Naive thymus-derived CD4-positive, alpha-beta T cell (primary cell): ENCODE results near the gene CPNE1. TPM values are rescaled to one million over a fixed set of nuclear protein-coding genes. Genes with fewer than 3 reads are reported as not detected.

Experiments
- ATAC-seq: fragments of 150-1000 bp; cut with Tn5 transposase; 2 replicates; pipeline ENCODE4 v1.10.0; 2021; ENCODE audit warnings: mild to moderate bottlenecking, moderate library complexity
- CTCF ChIA-PET: fragments of 350-600 bp; sonication (Branson Sonifier 250); formaldehyde crosslinking; loops from one replicate; lab custom pipeline; 2021; ENCODE audit warnings: antibody characterized with exemption; lab: Charles Lee
- POLR2A ChIA-PET: fragments of 350-600 bp; sonication (Branson Sonifier 250); formaldehyde crosslinking; loops from one replicate; lab custom pipeline; 2021; ENCODE audit warnings: antibody characterized with exemption, inconsistent platforms; lab: Charles Lee
- DNase-seq, 9 donors: peaks; one replicate each; pipeline versions ENCODE4 v3.0.0 to v3.0.0-alpha.2; 2020 to 2022; ENCODE audit warnings: mixed read lengths in 1 of 9
- H3K27ac ChIP-seq: one replicate; pipeline ENCODE4 v1.7.0; 2013; ENCODE audit warnings: mild to moderate bottlenecking, low read depth, low read length, moderate library complexity
- H3K27me3 ChIP-seq, 2 donors: one replicate each; pipeline ENCODE4 v1.7.0; 2013; ENCODE audit warnings: low read length in 2 of 2, mild to moderate bottlenecking in 2 of 2, moderate library complexity in 2 of 2; ENCODE audit not compliant: control insufficient read depth in 2 of 2, insufficient read depth in 2 of 2
- H3K36me3 ChIP-seq, 3 experiments: 1 replicate in 2 of 3; 2 replicates in 1 of 3; pipeline ENCODE4 v1.7.0; 2013; ENCODE audit warnings: low read length in 3 of 3, mild to moderate bottlenecking in 3 of 3, moderate library complexity in 1 of 3; ENCODE audit not compliant: insufficient read depth in 3 of 3, control insufficient read depth in 2 of 3
- H3K4me1 ChIP-seq, 2 donors: one replicate each; pipeline ENCODE4 v1.7.0; 2013; ENCODE audit warnings: low read length in 2 of 2, mild to moderate bottlenecking in 2 of 2, moderate library complexity in 1 of 2; ENCODE audit not compliant: control insufficient read depth in 2 of 2, insufficient read depth in 2 of 2
- H3K4me3 ChIP-seq: 2 replicates; pipeline ENCODE4 v1.7.0; 2013; ENCODE audit warnings: mild to moderate bottlenecking, low read length
- H3K9me3 ChIP-seq, 3 experiments: 1 replicate in 2 of 3; 2 replicates in 1 of 3; pipeline ENCODE4 v1.7.0; 2013; ENCODE audit warnings: low read length in 3 of 3; ENCODE audit not compliant: control insufficient read depth in 2 of 3
- H3K27ac Mint-ChIP-seq, 9 donors: one replicate each; pipeline ENCODE4 v1.8.0; 2020 to 2022; ENCODE audit warnings: mixed read lengths in 9 of 9, mild to moderate bottlenecking in 8 of 9, moderate library complexity in 5 of 9, inconsistent platforms in 2 of 9
- H3K27me3 Mint-ChIP-seq, 5 donors: one replicate each; pipeline ENCODE4 v1.8.0; 2021 to 2022; ENCODE audit warnings: mixed read lengths in 5 of 5, mild to moderate bottlenecking in 1 of 5
- H3K36me3 Mint-ChIP-seq, 5 donors: one replicate each; pipeline ENCODE4 v1.8.0; 2020 to 2022; ENCODE audit warnings: mixed read lengths in 5 of 5, mild to moderate bottlenecking in 3 of 5, inconsistent platforms in 1 of 5
- H3K4me1 Mint-ChIP-seq, 7 donors: one replicate each; pipeline ENCODE4 v1.8.0; 2020 to 2022; ENCODE audit warnings: mixed read lengths in 7 of 7, mild to moderate bottlenecking in 3 of 7, inconsistent platforms in 1 of 7
- H3K4me3 Mint-ChIP-seq, 10 donors: one replicate each; pipeline ENCODE4 v1.8.0; 2020 to 2022; ENCODE audit warnings: mild to moderate bottlenecking in 10 of 10, mixed read lengths in 10 of 10, moderate library complexity in 6 of 10, inconsistent platforms in 2 of 10
- H3K9me3 Mint-ChIP-seq, 11 donors: one replicate each; pipeline ENCODE4 v1.8.0; 2020 to 2022; ENCODE audit warnings: mixed read lengths in 11 of 11, mild to moderate bottlenecking in 4 of 11, inconsistent platforms in 1 of 11, moderate library complexity in 1 of 11
- intact Hi-C, 2 donors: fragments of 100-400 bp; cut with micrococcal nuclease; formaldehyde crosslinking; loops; one replicate each; pipeline ENCODE4 v1.15.1; 2023
- polyA plus RNA-seq, 2 donors: library from polyadenylated mRNA; unstranded; fragments of 300-500 nt; fragmentation: Illumina TruSeq; gene quantifications; one replicate each; pipeline ENCODE4 v1.2.3, GENCODE V29; 2021
- total RNA-seq, 6 experiments: library from RNA in 5 of 6; stranded (reverse) in 5 of 6; gene quantifications; 1 replicate in 5 of 6; 2 replicates in 1 of 6; pipeline ENCODE4 v1.2.3 and lab custom pipeline; 2021 to 2026

Gene CPNE1
- total and polyA plus RNA-seq, 7 experiments from 2014 or later: 250 to 378 (median 305) TPM

- intact Hi-C loops: no loop called here
- no peaks in the 10 kb centered on the region for H3K36me3 Mint-ChIP-seq
- H3K4me3 Mint-ChIP-seq: peak overlapping the region in 2 of 10 donors; percentile 10 to 32
- Histone ChIP-seq H3K4me1 (peaks cover 5 to 6% of the 10 kb centered on the region in 2 donors), H3K36me3 (no peaks in the 10 kb centered on the region), H3K4me3 (no peak overlapping the region), H3K27me3 (peaks cover 0 to 5% of the 10 kb centered on the region in 2 donors), H3K27ac (no peak overlapping the region), H3K9me3 (no peaks in the 10 kb centered on the region)
- H3K4me1 Mint-ChIP-seq: peaks cover 0 to 11% (median 6%) of the 10 kb centered on the region in 7 donors
- no peak for ATAC-seq
- DNase-seq: no peak
- no peaks in the 10 kb centered on the region for H3K9me3 Mint-ChIP-seq
- H3K27me3 Mint-ChIP-seq: peaks cover 0 to 66% (median 5%) of the 10 kb centered on the region in 5 donors
- H3K27ac Mint-ChIP-seq: no peak overlapping the region
- POLR2A ChIA-PET: no interaction called here
- CTCF ChIA-PET: no interaction called here
Observed at GRCh38 chr20:35598476-35598875, 66.2 kb downstream of the CPNE1 start.

- no peak for ATAC-seq
- Mint-ChIP-seq H3K9me3 (no peaks in the 10 kb centered on the region), H3K4me3 (no peak overlapping the region), H3K27ac (peak overlapping the region in 1 of 9 donors; percentile 15), H3K4me1 (peaks cover 0 to 11% (median 5%) of the 10 kb centered on the region in 7 donors), H3K27me3 (peaks cover 0 to 56% (median 5%) of the 10 kb centered on the region in 5 donors), H3K36me3 (no peaks in the 10 kb centered on the region)
- ChIA-PET POLR2A (no interaction called here), CTCF (no interaction called here)
- Histone ChIP-seq H3K4me3 (no peak overlapping the region), H3K36me3 (no peaks in the 10 kb centered on the region), H3K4me1 (peaks cover 3 to 4% of the 10 kb centered on the region in 2 donors), H3K27ac (no peak overlapping the region), H3K9me3 (no peaks in the 10 kb centered on the region), H3K27me3 (peaks cover 0 to 5% of the 10 kb centered on the region in 2 donors)
- intact Hi-C loops: no loop called here
- DNase-seq: no peak
Observed at GRCh38 chr20:35597186-35597585, 67.5 kb downstream of the CPNE1 start.

GRCh38 chr20:35595901-35596300, 68.8 kb downstream of the CPNE1 start:
- Mint-ChIP-seq H3K36me3 (no peaks in the 10 kb centered on the region), H3K9me3 (peaks cover 0 to 2% (median 0%) of the 10 kb centered on the region in 11 donors), H3K4me1 (peaks cover 0 to 7% (median 0%) of the 10 kb centered on the region in 7 donors), H3K27me3 (peaks cover 0 to 49% (median 4%) of the 10 kb centered on the region in 5 donors), H3K27ac (no peak overlapping the region), H3K4me3 (no peak overlapping the region)
- no peaks in the 10 kb centered on the region for H3K9me3 ChIP-seq
- H3K4me1 ChIP-seq: no peaks in the 10 kb centered on the region
- H3K27ac ChIP-seq: no peak overlapping the region
- H3K4me3 ChIP-seq: no peak overlapping the region
- H3K36me3 ChIP-seq: no peaks in the 10 kb centered on the region
- ChIA-PET CTCF (no interaction called here), POLR2A (no interaction called here)
- DNase-seq (no peak), ATAC-seq (no peak)
- H3K27me3 ChIP-seq: peaks cover 0 to 2% of the 10 kb centered on the region in 2 donors
- intact Hi-C loops: no loop called here

GRCh38 chr20:35595456-35595855, 69.2 kb downstream of the CPNE1 start:
- peaks cover 0 to 2% (median 0%) of the 10 kb centered on the region in 11 donors for H3K9me3 Mint-ChIP-seq
- peaks cover 0 to 3% (median 0%) of the 10 kb centered on the region in 7 donors for H3K4me1 Mint-ChIP-seq
- H3K27me3 Mint-ChIP-seq: peaks cover 0 to 44% (median 0%) of the 10 kb centered on the region in 5 donors
- H3K4me3 ChIP-seq: no peak overlapping the region
- DNase-seq: no peak
- no peaks in the 10 kb centered on the region for H3K4me1 ChIP-seq
- no peaks in the 10 kb centered on the region for H3K9me3 ChIP-seq
- ChIA-PET CTCF (no interaction called here), POLR2A (no interaction called here)
- H3K4me3 Mint-ChIP-seq: no peak overlapping the region
- ATAC-seq: no peak
- H3K36me3 Mint-ChIP-seq: no peaks in the 10 kb centered on the region
- no peaks in the 10 kb centered on the region for H3K36me3 ChIP-seq
- H3K27me3 ChIP-seq: no peaks in the 10 kb centered on the region
- no peak overlapping the region for H3K27ac Mint-ChIP-seq
- H3K27ac ChIP-seq: no peak overlapping the region
- intact Hi-C loops: no loop called here

- POLR2A ChIA-PET: interaction anchor here (0.6 kb wide), 1 partner anchor 47 kb away, joined by 3 read pairs; no protein-coding TSS in a partner anchor
- Mint-ChIP-seq H3K27me3 (peaks cover 0 to 17% (median 0%) of the 10 kb centered on the region in 5 donors), H3K4me3 (no peak overlapping the region), H3K4me1 (peaks cover 0 to 4% (median 0%) of the 10 kb centered on the region in 7 donors), H3K9me3 (peaks cover 0 to 2% (median 0%) of the 10 kb centered on the region in 11 donors), H3K36me3 (no peaks in the 10 kb centered on the region), H3K27ac (no peak overlapping the region)
- Histone ChIP-seq H3K27ac (no peak overlapping the region), H3K27me3 (no peaks in the 10 kb centered on the region), H3K4me1 (no peaks in the 10 kb centered on the region), H3K9me3 (no peaks in the 10 kb centered on the region), H3K4me3 (no peak overlapping the region), H3K36me3 (no peaks in the 10 kb centered on the region)
- ATAC-seq (no peak), DNase-seq (no peak)
- CTCF ChIA-PET: no interaction called here
- intact Hi-C loops: no loop called here
Observed at GRCh38 chr20:35592339-35592974, 72.2 kb downstream of the CPNE1 start.

- Mint-ChIP-seq H3K27ac (no peak overlapping the region), H3K27me3 (no peaks in the 10 kb centered on the region), H3K9me3 (peaks cover 0 to 6% (median 0%) of the 10 kb centered on the region in 11 donors), H3K4me3 (no peak overlapping the region), H3K36me3 (no peaks in the 10 kb centered on the region), H3K4me1 (peaks cover 0 to 4% (median 0%) of the 10 kb centered on the region in 7 donors)
- H3K27ac ChIP-seq: no peak overlapping the region
- DNase-seq (no peak), ATAC-seq (no peak)
- H3K36me3 ChIP-seq: no peaks in the 10 kb centered on the region
- POLR2A ChIA-PET: interaction anchor here (0.8 kb wide), 1 partner anchor 211 kb away, joined by 3 read pairs; no protein-coding TSS in a partner anchor
- intact Hi-C loops: no loop called here
- no peaks in the 10 kb centered on the region for H3K9me3 ChIP-seq
- H3K4me1 ChIP-seq: no peaks in the 10 kb centered on the region
- CTCF ChIA-PET: interaction anchor here (0.8 kb wide), 1 partner anchor 15 kb away, joined by 4 read pairs; no protein-coding TSS in a partner anchor
- H3K4me3 ChIP-seq: no peak overlapping the region
- H3K27me3 ChIP-seq: no peaks in the 10 kb centered on the region
Observed at GRCh38 chr20:35588397-35588796, 76.3 kb downstream of the CPNE1 start.

- Histone ChIP-seq H3K9me3 (no peaks in the 10 kb centered on the region), H3K36me3 (no peaks in the 10 kb centered on the region), H3K4me3 (no peak overlapping the region), H3K27ac (no peak overlapping the region), H3K27me3 (no peaks in the 10 kb centered on the region), H3K4me1 (no peaks in the 10 kb centered on the region)
- no peaks in the 10 kb centered on the region for H3K36me3 Mint-ChIP-seq
- H3K27ac Mint-ChIP-seq: no peak overlapping the region
- H3K4me3 Mint-ChIP-seq: no peak overlapping the region
- DNase-seq (no peak), ATAC-seq (no peak)
- POLR2A ChIA-PET: no interaction called here
- peaks cover 0 to 6% (median 0%) of the 10 kb centered on the region in 11 donors for H3K9me3 Mint-ChIP-seq
- CTCF ChIA-PET: no interaction called here
- intact Hi-C loops: no loop called here
- H3K4me1 Mint-ChIP-seq: peaks cover 0 to 4% (median 0%) of the 10 kb centered on the region in 7 donors
- H3K27me3 Mint-ChIP-seq: no peaks in the 10 kb centered on the region
Observed at GRCh38 chr20:35587436-35587835, 77.3 kb downstream of the CPNE1 start.
